ENCODE results near the gene CREBZF.
"Not testable (repeated sequence)": the region's sequence is repeated elsewhere in the genome, so short reads cannot be mapped to it uniquely, and the experiment has no call there.

CREBZF gene

DNA sequence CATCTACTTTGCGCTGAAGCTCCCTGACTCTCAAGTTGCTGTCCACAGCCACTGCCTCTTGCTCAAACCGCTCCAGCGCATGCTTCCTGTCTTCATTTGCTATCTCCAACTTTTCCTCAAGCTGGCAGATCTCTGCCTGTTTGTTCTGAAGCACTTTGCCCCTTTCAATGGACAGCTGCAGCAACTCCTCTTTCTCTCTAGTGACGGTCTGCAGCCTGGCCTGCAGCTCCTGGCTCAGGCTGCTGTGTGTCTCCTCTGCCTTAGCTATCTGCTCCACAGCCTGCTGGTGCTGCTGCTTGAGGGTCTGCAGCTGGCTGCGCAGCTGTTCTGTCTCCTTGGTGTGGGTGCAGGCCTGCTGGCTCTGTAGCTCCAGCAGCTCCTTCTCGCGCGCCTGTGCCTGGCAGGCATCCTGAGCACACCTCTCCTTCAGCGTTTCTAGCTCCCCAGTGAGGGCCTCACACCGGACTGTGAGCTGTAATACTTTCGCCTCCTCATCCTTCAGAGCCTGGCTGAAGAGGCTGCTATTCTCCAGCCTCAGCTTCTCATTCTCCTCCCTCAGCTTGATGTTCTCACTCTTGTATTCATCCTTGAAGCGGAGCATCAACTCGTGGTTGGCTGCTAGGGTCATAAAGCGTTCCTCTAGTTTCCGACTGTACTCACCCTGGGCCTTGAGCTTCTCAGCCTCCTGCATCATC is 20.3 kb upstream of the CREBZF start:
- TF ChIP-seq, protein P1, sequence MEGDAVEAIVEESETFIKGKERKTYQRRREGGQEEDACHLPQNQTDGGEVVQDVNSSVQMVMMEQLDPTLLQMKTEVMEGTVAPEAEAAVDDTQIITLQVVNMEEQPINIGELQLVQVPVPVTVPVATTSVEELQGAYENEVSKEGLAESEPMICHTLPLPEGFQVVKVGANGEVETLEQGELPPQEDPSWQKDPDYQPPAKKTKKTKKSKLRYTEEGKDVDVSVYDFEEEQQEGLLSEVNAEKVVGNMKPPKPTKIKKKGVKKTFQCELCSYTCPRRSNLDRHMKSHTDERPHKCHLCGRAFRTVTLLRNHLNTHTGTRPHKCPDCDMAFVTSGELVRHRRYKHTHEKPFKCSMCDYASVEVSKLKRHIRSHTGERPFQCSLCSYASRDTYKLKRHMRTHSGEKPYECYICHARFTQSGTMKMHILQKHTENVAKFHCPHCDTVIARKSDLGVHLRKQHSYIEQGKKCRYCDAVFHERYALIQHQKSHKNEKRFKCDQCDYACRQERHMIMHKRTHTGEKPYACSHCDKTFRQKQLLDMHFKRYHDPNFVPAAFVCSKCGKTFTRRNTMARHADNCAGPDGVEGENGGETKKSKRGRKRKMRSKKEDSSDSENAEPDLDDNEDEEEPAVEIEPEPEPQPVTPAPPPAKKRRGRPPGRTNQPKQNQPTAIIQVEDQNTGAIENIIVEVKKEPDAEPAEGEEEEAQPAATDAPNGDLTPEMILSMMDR (conservative IDR thresholded peaks at IDR 0.05; ENCODE audit: low read depth, low read length): no peak
- DNase-seq (ENCODE audit: low read depth): no peak
- no peak overlapping the region for H3K4me3 ChIP-seq (ENCODE audit: low read length)

DNA sequence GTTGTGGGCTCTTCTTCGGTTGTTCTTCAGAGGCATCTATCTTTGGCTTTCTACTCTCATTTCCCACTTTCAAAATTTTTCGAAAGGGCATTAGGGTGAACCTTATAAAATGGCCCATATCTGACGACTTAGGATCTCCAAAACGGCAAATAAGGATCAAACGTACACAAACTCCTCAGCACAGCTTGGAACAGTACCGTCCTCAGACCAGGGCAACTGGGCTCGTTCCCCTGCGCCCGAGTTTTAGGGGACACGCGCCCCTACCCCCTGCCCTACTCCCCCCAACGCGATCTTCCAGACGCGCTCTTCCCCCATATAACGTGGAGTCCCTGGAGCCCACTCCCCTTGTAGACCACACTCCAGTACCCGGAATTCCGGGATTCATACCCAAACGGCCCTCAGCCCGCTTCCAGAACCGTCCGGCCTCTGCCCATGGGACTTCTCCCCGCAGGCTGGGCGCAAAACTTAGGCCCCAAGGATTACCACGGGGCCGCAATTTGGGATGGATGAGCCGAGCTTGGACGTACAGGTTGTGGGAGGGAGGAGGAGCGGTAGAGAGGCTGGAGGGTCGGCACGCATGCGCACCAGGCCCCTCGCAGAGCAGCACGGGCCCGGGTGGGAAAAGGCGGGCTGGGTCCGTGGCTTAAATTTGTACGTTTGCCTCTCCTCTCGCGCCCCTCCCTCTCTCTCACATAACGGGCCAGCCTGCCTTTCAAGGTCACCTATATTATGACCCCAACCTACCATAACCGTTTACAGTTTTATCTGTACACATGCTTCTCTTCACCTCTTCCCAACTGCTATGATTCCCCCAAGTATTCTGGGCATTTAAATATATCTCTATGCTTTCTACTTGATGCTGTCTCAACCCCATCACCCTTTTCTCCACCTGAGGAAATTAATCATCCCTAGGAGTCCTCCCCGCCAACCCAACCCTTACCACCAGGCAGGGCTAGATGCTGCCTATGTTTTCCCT is 17.7 kb upstream of the CREBZF start:
- TF ChIP-seq, protein P1 (conservative IDR thresholded peaks at IDR 0.05; ENCODE audit: low read depth, low read length): no peak
- peak overlapping the region; percentile 63 for H3K4me3 ChIP-seq (ENCODE audit: low read length)
- DNase-seq (ENCODE audit: low read depth): no peak

DNA sequence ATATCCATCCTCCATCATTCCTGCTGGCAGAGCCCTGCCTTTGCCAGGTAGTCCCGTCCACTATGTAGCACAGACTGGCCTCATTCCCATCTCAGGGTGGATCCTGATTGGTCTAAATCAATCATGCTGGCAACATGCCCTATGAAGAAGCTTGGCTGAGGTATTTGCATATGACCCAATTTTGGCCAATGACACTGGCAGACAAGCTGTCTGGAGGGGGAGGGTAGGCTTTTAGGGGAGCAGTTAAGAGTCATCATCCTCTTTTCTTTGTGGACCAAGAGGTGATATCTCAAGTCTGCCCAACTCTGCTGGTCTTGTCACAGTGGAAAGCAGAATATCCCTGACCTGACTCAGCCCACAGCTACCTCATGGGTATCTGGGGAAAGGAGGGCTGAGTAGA is 16.0 kb upstream of the CREBZF start:
- TF ChIP-seq, protein P1 (conservative IDR thresholded peaks at IDR 0.05; ENCODE audit: low read depth, low read length): no peak
- no peak overlapping the region for H3K4me3 ChIP-seq (ENCODE audit: low read length)
- DNase-seq (ENCODE audit: low read depth): no peak

DNA sequence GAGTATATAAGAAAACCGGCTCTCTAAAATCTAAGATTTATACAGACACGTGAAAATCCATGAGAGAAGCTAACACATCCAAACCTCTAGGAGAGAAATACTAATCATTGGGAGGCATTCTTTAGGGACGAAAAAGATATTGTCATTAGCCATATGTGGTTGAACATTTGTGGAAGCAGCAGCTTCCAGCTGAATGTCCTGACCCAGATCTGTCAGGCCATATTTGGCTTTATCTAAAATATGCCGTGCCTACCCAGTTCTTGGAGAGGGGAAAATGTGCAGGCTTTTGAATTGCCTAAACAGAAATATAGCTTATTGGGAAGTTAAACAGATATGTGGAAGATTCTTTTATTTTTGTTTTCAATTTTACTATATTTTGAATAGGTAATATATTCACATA is 14.6 kb upstream of the CREBZF start:
- no peak overlapping the region for H3K4me3 ChIP-seq (ENCODE audit: low read length)
- no peak for DNase-seq (ENCODE audit: low read depth)
- TF ChIP-seq, protein P1 (conservative IDR thresholded peaks at IDR 0.05; ENCODE audit: low read depth, low read length): no peak

DNA sequence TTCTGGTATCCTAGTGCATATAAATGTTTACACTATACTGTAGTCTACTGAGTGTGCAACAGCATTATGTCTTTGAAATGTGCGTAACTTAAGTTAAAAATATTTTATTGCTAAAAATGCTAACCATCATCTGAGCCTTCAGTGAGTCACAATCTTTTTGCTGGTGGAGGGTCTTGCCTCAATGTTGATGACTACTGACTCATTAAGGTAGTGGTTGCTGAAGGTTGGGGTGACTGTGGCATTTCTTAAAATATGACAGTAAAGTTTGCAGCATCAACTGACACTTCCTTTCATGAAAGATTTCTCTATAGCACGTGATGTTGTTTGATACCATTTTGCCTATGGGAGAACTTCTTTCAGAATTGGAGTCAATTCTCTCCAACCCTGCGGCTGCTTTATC is 8.5 kb upstream of the CREBZF start:
- TF ChIP-seq, protein P1 (conservative IDR thresholded peaks at IDR 0.05; ENCODE audit: low read depth, low read length): no peak

DNA sequence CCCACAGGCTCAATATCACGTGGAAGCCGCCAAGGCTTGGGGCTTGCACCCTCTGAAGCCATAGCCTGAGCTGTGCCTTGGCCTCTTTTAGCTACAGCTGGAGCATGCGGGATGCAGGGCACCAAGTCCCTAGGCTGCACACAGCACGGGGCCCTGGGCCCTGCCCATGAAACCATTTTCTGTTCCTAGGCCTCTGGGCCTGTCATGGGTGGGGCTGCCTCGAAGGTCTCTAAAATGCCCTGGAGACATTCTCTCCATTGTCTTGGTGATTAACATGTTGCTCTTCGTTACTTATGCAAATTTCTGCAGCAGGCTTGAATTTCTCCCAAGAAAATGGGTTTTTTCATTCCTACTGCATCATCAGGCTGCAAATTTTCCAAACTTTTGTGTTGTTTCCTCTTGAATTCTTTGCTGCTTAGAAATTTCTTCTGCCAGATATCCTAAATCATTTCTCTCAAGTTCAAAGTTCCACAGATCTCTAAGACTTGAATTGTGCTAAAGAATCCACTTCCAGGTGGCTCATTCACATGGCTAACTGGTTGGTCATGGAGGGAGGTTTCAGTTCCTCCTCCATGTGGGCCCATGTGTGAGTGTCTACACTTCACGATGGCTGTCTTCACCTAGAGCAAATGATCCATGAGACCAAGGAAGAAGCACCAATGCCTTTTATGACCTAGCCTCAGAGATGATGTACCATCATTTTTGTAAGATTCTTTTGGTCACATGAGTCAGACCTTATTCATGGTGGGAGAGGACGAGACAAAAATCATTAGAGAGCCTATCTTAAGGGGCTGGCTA is 7.4 kb upstream of the CREBZF start:
- DNase-seq (ENCODE audit: low read depth): no peak
- TF ChIP-seq, protein P1 (conservative IDR thresholded peaks at IDR 0.05; ENCODE audit: low read depth, low read length): no peak
- no peak overlapping the region for H3K4me3 ChIP-seq (ENCODE audit: low read length)

More for the DNA sequence above, 8.5 kb upstream of the CREBZF start:
- no peak for DNase-seq (ENCODE audit: low read depth)
- no peak overlapping the region for H3K4me3 ChIP-seq (ENCODE audit: low read length)

DNA sequence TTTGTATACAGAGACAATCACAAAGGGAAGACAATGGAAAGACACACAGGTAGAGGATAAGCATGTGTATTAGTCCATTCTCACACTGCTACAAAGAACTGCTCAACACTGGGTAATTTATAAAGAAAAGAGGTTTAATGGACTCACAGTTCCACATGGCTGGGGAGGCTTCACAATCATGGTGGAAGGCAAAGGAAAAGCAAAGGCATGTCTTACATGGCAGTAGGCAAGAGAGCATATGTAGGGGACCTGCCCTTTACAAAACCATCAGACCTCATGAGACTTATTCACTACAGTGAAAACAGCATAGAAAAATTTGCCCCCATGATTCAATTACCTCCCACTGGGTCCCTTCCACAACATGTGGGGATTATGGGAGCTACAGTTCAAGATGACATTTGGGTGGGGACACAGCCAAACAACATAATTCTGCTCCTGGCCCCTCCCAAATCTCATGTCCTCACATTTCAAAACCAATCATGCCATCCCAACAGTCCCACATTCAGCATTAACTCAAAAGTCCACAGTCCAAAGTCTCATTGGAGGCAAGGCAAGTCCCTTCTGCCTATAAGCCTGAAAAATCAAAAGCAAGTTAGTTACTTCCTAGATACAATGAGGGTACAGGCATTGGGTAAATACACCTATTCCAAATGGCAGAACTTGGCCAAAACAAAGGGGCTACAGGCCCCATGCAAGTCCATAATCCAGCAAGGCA is 6.2 kb upstream of the CREBZF start:
- H3K4me3 ChIP-seq (ENCODE audit: low read length); DNase-seq (ENCODE audit: low read depth): not testable (repeated sequence)
